M059J (cell line): Measurements from ENCODE around the gene RFK. TPM values are rescaled to one million over a fixed set of nuclear protein-coding genes. Genes with fewer than 3 reads are reported as not detected.

Source experiments
- DNase-seq: peaks from one replicate; pipeline ENCODE4 v3.0.0-alpha.2; 2012; ENCODE audit warnings: low read depth
- total RNA-seq: library from RNA; depleted of rRNA; stranded (reverse); fragments of >200 nt; shearing (Covaris generic); gene quantifications from 2 replicates; pipeline ENCODE4 v1.2.3, GENCODE V29; 2014

RFK gene
- total RNA-seq, 1 experiment from 2014 or later, result 42.7 TPM

- DNase-seq, result no peak
These were observed 18.4 kb upstream of the RFK start for GRCh38 chr9:76412638-76413037.

- no peak for DNase-seq
These were observed 11.6 kb upstream of the RFK start for GRCh38 chr9:76405868-76406267.

GRCh38 chr9:76405340-76405739 is 11.1 kb upstream of the RFK start:
- DNase-seq, result no peak

GRCh38 chr9:76404401-76404800 is 10.2 kb upstream of the RFK start:
- no peak for DNase-seq

GRCh38 chr9:76403352-76403751 is 9.1 kb upstream of the RFK start:
- DNase-seq, result peak; percentile 91

GRCh38 chr9:76401580-76402354 is 7.5 kb upstream of the RFK start:
- DNase-seq, result peak; percentile 61

- peak; percentile 30 for DNase-seq
These were observed 7.0 kb upstream of the RFK start for GRCh38 chr9:76401176-76401575.

- DNase-seq, result peak; percentile 90
These were observed 6.4 kb upstream of the RFK start for GRCh38 chr9:76400534-76401096.

GRCh38 chr9:76399856-76400255 is 5.6 kb upstream of the RFK start:
- DNase-seq, result no peak

GRCh38 chr9:76396597-76396996 is 2.4 kb upstream of the RFK start:
- DNase-seq, result no peak

GRCh38 chr9:76396144-76396543 is 1.9 kb upstream of the RFK start:
- DNase-seq, result no peak

- DNase-seq, result no peak
These were observed 1.2 kb upstream of the RFK start for GRCh38 chr9:76395381-76395780.

GRCh38 chr9:76394960-76395252 is 680 bp upstream of the RFK start:
- DNase-seq, result peak; percentile 63

GRCh38 chr9:76390656-76391055 is 3.6 kb downstream of the RFK start:
- no peak for DNase-seq

GRCh38 chr9:76379494-76379893 is 14.7 kb downstream of the RFK start:
- DNase-seq, result peak; percentile 96

- peak; percentile 29 for DNase-seq
These were observed 15.7 kb downstream of the RFK start for GRCh38 chr9:76378367-76379073.

GRCh38 chr9:76377791-76378190 is 16.4 kb downstream of the RFK start:
- DNase-seq, result no peak

GRCh38 chr9:76374783-76375559 is 19.3 kb downstream of the RFK start:
- peak; percentile 95 for DNase-seq

- DNase-seq, result no peak
These were observed 20.3 kb downstream of the RFK start for GRCh38 chr9:76373784-76374474.

- DNase-seq, result peak; percentile 27
These were observed 20.9 kb downstream of the RFK start for GRCh38 chr9:76373173-76373783.

- DNase-seq, result no peak
These were observed 21.9 kb downstream of the RFK start for GRCh38 chr9:76372336-76372735.
